ENCODE results near the gene ATP9A. TPM values are rescaled to one million over a fixed set of nuclear protein-coding genes. Genes with fewer than 3 reads are reported as not detected.

The ATP9A gene
- total RNA-seq, 1 experiment from 2014 or later = 12.1 TPM

- no peak for DNase-seq
- no peak overlapping the region for H2BK5ac ChIP-seq (ENCODE audit: insufficient read length, low read length)
- TF ChIP-seq CTCF (conservative IDR thresholded peaks at IDR 0.05) = no peak
These were observed 176.3 kb downstream of the ATP9A start for GRCh38 chr20:51591871-51592270.

More at GRCh38 chr20:51591871-51592270, 176.3 kb downstream of the ATP9A start:
- Histone ChIP-seq H2BK120ac (ENCODE audit: low read depth, low read length, poor library complexity, severe bottlenecking) (no peak overlapping the region), H3K27ac (ENCODE audit: insufficient read length, low read depth, low read length) (no peak overlapping the region), H3K56ac (ENCODE audit: insufficient read length, low read depth, low read length) (no peak overlapping the region), H2AFZ (ENCODE audit: low read length) (no peak overlapping the region), H2AK5ac (ENCODE audit: insufficient read length, low read length) (no peak overlapping the region), H3K18ac (ENCODE audit: insufficient read length, low read depth, low read length) (no peak overlapping the region), H3K14ac (ENCODE audit: insufficient read depth, low read length) (no peak overlapping the region), H3K9me3 (ENCODE audit: control insufficient read depth, low read depth, low read length) (no peaks in the 10 kb centered on the region), H3K27me3 (ENCODE audit: insufficient read depth, low read length) (no peaks in the 10 kb centered on the region), H2BK20ac (ENCODE audit: low read depth, low read length, poor library complexity, severe bottlenecking) (no peak overlapping the region), H3K4ac (ENCODE audit: low read depth, low read length) (no peak overlapping the region), H4K91ac (ENCODE audit: insufficient read length, low read depth, low read length) (no peak overlapping the region), H2BK15ac (ENCODE audit: low read depth, low read length) (no peak overlapping the region), H3K23me2 (ENCODE audit: insufficient read length, low read depth, low read length, poor library complexity, severe bottlenecking) (no peaks in the 10 kb centered on the region), H4K20me1 (ENCODE audit: control insufficient read depth, insufficient read depth, insufficient read length) (no peaks in the 10 kb centered on the region), H3K9ac (ENCODE audit: extremely low read depth, insufficient read length, low read length) (no peak overlapping the region), H3K79me1 (ENCODE audit: insufficient read depth, low read depth, low read length, poor library complexity, severe bottlenecking) (no peaks in the 10 kb centered on the region), H3K4me1 (ENCODE audit: insufficient read depth, low read length) (no peaks in the 10 kb centered on the region; the same call in 1 of the 2 replicates), H2BK12ac (ENCODE audit: insufficient read length, low read depth, low read length) (no peak overlapping the region), H4K5ac (ENCODE audit: insufficient read length, low read depth, low read length) (no peak overlapping the region), H3K4me2 (ENCODE audit: insufficient read depth, insufficient read length, low read length) (no peak overlapping the region), H3K79me2 (ENCODE audit: insufficient read depth, low read length) (no peaks in the 10 kb centered on the region), H4K8ac (replicated peaks; ENCODE audit: insufficient read length, low read depth, low read length) (no peak overlapping the region), H3T11ph (ENCODE audit: low read length) (no peak overlapping the region), H3K23ac (ENCODE audit: insufficient read length, low read depth, low read length) (no peak overlapping the region)
- no peak overlapping the region for H3K27ac Mint-ChIP-seq
- no peak overlapping the region for H3K4me3 Mint-ChIP-seq
- no peaks in the 10 kb centered on the region; a peak in 1 of 7 replicates for H3K36me3 Mint-ChIP-seq (ENCODE audit: insufficient read depth in 1 of 3, low read depth in 3 of 3)
- H3K9me3 Mint-ChIP-seq = no peaks in the 10 kb centered on the region
- H3K27me3 Mint-ChIP-seq (ENCODE audit: low read depth) = peaks cover 3% of the 10 kb centered on the region; the same call in 1 of the 2 replicates
- H3K4me1 Mint-ChIP-seq = peaks cover 12 to 14% of the 10 kb centered on the region in 2 experiments
- WGBS (ENCODE audit: extremely low coverage, insufficient read length, low lambda C conversion rate) = no CpG with 5 or more reads among the region's 10 CpGs

Data from H9 (cell line).